HEK293 (cell line): ENCODE data around the gene MUSK.
A peak's percentile ranks its signal among the peaks of the same experiment; 100 is the strongest.

Experiments used
- CTCF ChIA-PET: fragments of 350-600 bp; formaldehyde crosslinking; extraction: SDS; loops from one replicate; lab custom pipeline; 2021; ENCODE audit warnings: antibody characterized with exemption; lab: Yijun Ruan, JAX
- POLR2A ChIA-PET: fragments of 300-600 bp; formaldehyde crosslinking; extraction: SDS; loops from one replicate; lab custom pipeline; 2020; ENCODE audit warnings: antibody characterized with exemption, inconsistent platforms; lab: Yijun Ruan, JAX
- H3K27ac ChIP-seq: fragments of 200-500 bp; sonication (Bioruptor generic); 2 replicates; pipeline ENCODE4 v1.5.1; 2014; ENCODE audit warnings: low read depth, low read length, control low read depth, inconsistent platforms; ENCODE audit errors: extremely low read depth
- H3K36me3 ChIP-seq, 2 experiments: fragments of 200-500 bp in 1 of 2; sonication (Bioruptor generic) in 1 of 2; 1 replicate in 1 of 2; 2 replicates in 1 of 2; pipeline ENCODE4 v1.5.1; 2014 to 2017; ENCODE audit warnings: inconsistent platforms in 2 of 2, low read length in 2 of 2; ENCODE audit not compliant: control insufficient read depth in 2 of 2, insufficient read depth in 1 of 2
- H3K4me1 ChIP-seq: fragments of 200-500 bp; sonication (Bioruptor generic); 2 replicates; pipeline ENCODE4 v1.5.1; 2014; ENCODE audit warnings: mild to moderate bottlenecking, low read length, inconsistent platforms; ENCODE audit not compliant: control insufficient read depth, insufficient read depth
- H3K4me3 ChIP-seq: 2 replicates; pipeline ENCODE4 v1.5.1; 2011; ENCODE audit warnings: low read depth, mild to moderate bottlenecking, control low read depth, low read length, moderate library complexity
- H3K9me3 ChIP-seq: fragments of 200-500 bp; sonication (Bioruptor generic); 2 replicates; pipeline ENCODE4 v1.5.1; 2014; ENCODE audit warnings: low read depth, low read length, inconsistent platforms; ENCODE audit not compliant: control insufficient read depth, insufficient read depth
- AEBP2 ChIP-seq: fragments of 450-650 bp; formaldehyde crosslinking; IDR thresholded peaks from 2 replicates; pipeline ENCODE4 v1.5.1; 2016; ENCODE audit warnings: missing biosample characterization, missing genetic modification characterization, borderline replicate concordance
- ATF2 ChIP-seq: fragments of 450-650 bp; formaldehyde crosslinking; IDR thresholded peaks from 2 replicates; pipeline ENCODE4 v1.5.1; 2016; ENCODE audit warnings: missing biosample characterization, missing genetic modification characterization, low read depth
- EGR2 ChIP-seq: fragments of 450-650 bp; formaldehyde crosslinking; IDR thresholded peaks from 2 replicates; pipeline ENCODE4 v1.5.1; 2016; ENCODE audit warnings: low read depth, missing biosample characterization, missing genetic modification characterization
- KLF1 ChIP-seq: fragments of 450-650 bp; formaldehyde crosslinking; IDR thresholded peaks from 2 replicates; pipeline ENCODE4 v1.5.1; 2016; ENCODE audit warnings: missing biosample characterization, missing genetic modification characterization
- KLF8 ChIP-seq: fragments of 450-650 bp; formaldehyde crosslinking; IDR thresholded peaks from 2 replicates; pipeline ENCODE4 v1.5.1; 2016; ENCODE audit warnings: missing biosample characterization, missing genetic modification characterization
- MYNN ChIP-seq: fragments of 450-650 bp; formaldehyde crosslinking; IDR thresholded peaks from 2 replicates; pipeline ENCODE4 v1.5.1; 2016; ENCODE audit warnings: missing biosample characterization, missing genetic modification characterization, borderline replicate concordance
- RBAK ChIP-seq: fragments of 450-650 bp; formaldehyde crosslinking; IDR thresholded peaks from 2 replicates; pipeline ENCODE4 v1.5.1; 2016; ENCODE audit warnings: missing biosample characterization, missing genetic modification characterization
- SALL2 ChIP-seq: fragments of 450-650 bp; formaldehyde crosslinking; IDR thresholded peaks from 2 replicates; pipeline ENCODE4 v1.5.0; 2017; ENCODE audit warnings: missing biosample characterization, mild to moderate bottlenecking, missing genetic modification characterization, borderline replicate concordance
- TRIM28 ChIP-seq: IDR thresholded peaks from 2 replicates; pipeline ENCODE4 v1.6.1; 2011; ENCODE audit warnings: low read length, control low read depth, borderline replicate concordance
- ZFP69B ChIP-seq: fragments of 450-650 bp; formaldehyde crosslinking; IDR thresholded peaks from 2 replicates; pipeline ENCODE4 v1.5.1; 2016; ENCODE audit warnings: missing biosample characterization, missing genetic modification characterization
- ZNF23 ChIP-seq: fragments of 450-650 bp; formaldehyde crosslinking; IDR thresholded peaks from 2 replicates; pipeline ENCODE4 v1.5.1; 2016; ENCODE audit warnings: missing biosample characterization, missing genetic modification characterization, borderline replicate concordance
- ZNF26 ChIP-seq: fragments of 450-650 bp; formaldehyde crosslinking; IDR thresholded peaks from 2 replicates; pipeline ENCODE4 v1.5.1; 2016; ENCODE audit warnings: missing biosample characterization, missing genetic modification characterization
- ZNF350 ChIP-seq: fragments of 450-650 bp; formaldehyde crosslinking; IDR thresholded peaks from 2 replicates; pipeline ENCODE4 v1.5.0; 2017; ENCODE audit warnings: missing biosample characterization, mild to moderate bottlenecking, missing genetic modification characterization
- ZNF394 ChIP-seq: fragments of 450-650 bp; formaldehyde crosslinking; IDR thresholded peaks from 2 replicates; pipeline ENCODE4 v1.5.1; 2016; ENCODE audit warnings: missing biosample characterization, missing genetic modification characterization, mild to moderate bottlenecking, moderate library complexity, borderline replicate concordance
- ZNF398 ChIP-seq: fragments of 450-650 bp; formaldehyde crosslinking; IDR thresholded peaks from 2 replicates; pipeline ENCODE4 v1.5.1; 2017; ENCODE audit warnings: missing biosample characterization, missing genetic modification characterization
- ZNF501 ChIP-seq: fragments of 450-650 bp; formaldehyde crosslinking; IDR thresholded peaks from 2 replicates; pipeline ENCODE4 v1.5.1; 2016; ENCODE audit warnings: missing biosample characterization, missing genetic modification characterization
- ZNF549 ChIP-seq: fragments of 450-650 bp; IDR thresholded peaks from 2 replicates; pipeline ENCODE4 v1.5.1; 2018; ENCODE audit warnings: missing biosample characterization, missing genetic modification characterization, mild to moderate bottlenecking, inconsistent platforms, moderate library complexity
- ZNF561 ChIP-seq: fragments of 450-650 bp; IDR thresholded peaks from 2 replicates; pipeline ENCODE4 v1.5.1; 2018; ENCODE audit warnings: missing biosample characterization, missing genetic modification characterization, borderline replicate concordance
- ZNF600 ChIP-seq: fragments of 450-650 bp; formaldehyde crosslinking; IDR thresholded peaks from 2 replicates; pipeline ENCODE4 v1.5.1; 2016; ENCODE audit warnings: missing biosample characterization, missing genetic modification characterization
- ZNF645 ChIP-seq: fragments of 450-650 bp; formaldehyde crosslinking; IDR thresholded peaks from 2 replicates; pipeline ENCODE4; 2016; ENCODE audit warnings: missing biosample characterization, missing genetic modification characterization
- ZNF664 ChIP-seq: fragments of 450-650 bp; formaldehyde crosslinking; IDR thresholded peaks from 2 replicates; pipeline ENCODE4 v1.5.1; 2016; ENCODE audit warnings: missing biosample characterization, missing genetic modification characterization
- ZNF692 ChIP-seq: fragments of 450-650 bp; formaldehyde crosslinking; IDR thresholded peaks from 2 replicates; pipeline ENCODE4 v1.5.1; 2016; ENCODE audit warnings: missing biosample characterization, missing genetic modification characterization
- ZNF707 ChIP-seq: fragments of 450-650 bp; formaldehyde crosslinking; IDR thresholded peaks from 2 replicates; pipeline ENCODE4 v1.5.1; 2016; ENCODE audit warnings: missing biosample characterization, missing genetic modification characterization
- ZNF830 ChIP-seq: fragments of 450-650 bp; IDR thresholded peaks from 2 replicates; pipeline ENCODE4 v1.5.0; 2018; ENCODE audit warnings: missing biosample characterization, missing genetic modification characterization, low read depth, mild to moderate bottlenecking, moderate library complexity

MUSK gene

GRCh38 chr9:110744715-110745384 is 76.3 kb downstream of the MUSK start (continued):
- 0 out of 2 replicates have a peak, but pooled peaks have one; percentile 51 for TF ChIP-seq ZNF692
- no peak; the same call in 1 of the 2 replicates for TF ChIP-seq KLF8 (tag by site-specific recombination)
- no peak for TF ChIP-seq AEBP2 (tag by site-specific recombination)
- peak; percentile 16; the same call in 1 of the 2 replicates for TF ChIP-seq ZNF394 (tag by site-specific recombination)
- TF ChIP-seq ZNF26 (tag by site-specific recombination) = no peak
- no peak for TF ChIP-seq ZNF23
- TF ChIP-seq KLF1 = no peak
- no peak for TF ChIP-seq ZNF501 (tag by site-specific recombination)
- no peak for TF ChIP-seq ZNF600 (tag by site-specific recombination)
- TF ChIP-seq ZNF645 (tag by site-specific recombination) = no peak
- no peak for TF ChIP-seq EGR2 (tag by site-specific recombination)
- TF ChIP-seq ZNF549 (tag by site-specific recombination) = no peak

GRCh38 chr9:110745676-110746075 is 77.1 kb downstream of the MUSK start:
- Histone ChIP-seq H3K27ac (no peak overlapping the region), H3K4me3 (no peak overlapping the region), H3K36me3 (no peaks in the 10 kb centered on the region), H3K4me1 (peaks cover 6% of the 10 kb centered on the region)
- POLR2A ChIA-PET = no interaction called here
- TF ChIP-seq ZNF398 (no peak), ZNF830 (tag by site-specific recombination) (no peak), MYNN (tag by site-specific recombination) (no peak), ATF2 (no peak), RBAK (tag by site-specific recombination) (no peak), KLF8 (tag by site-specific recombination) (no peak), TRIM28 (no peak), SALL2 (tag by site-specific recombination) (no peak), ZNF664 (tag by site-specific recombination) (no peak), ZNF561 (no peak), ZNF350 (tag by site-specific recombination) (no peak), ZNF707 (tag by site-specific recombination) (no peak), ZFP69B (tag by site-specific recombination) (no peak)
- TF ChIP-seq, all 188 proteins: peak for 0
- no peaks in the 10 kb centered on the region for H3K9me3 ChIP-seq
- CTCF ChIA-PET = interaction anchor here (0.8 kb wide), 1 partner anchor 185 kb away, joined by 4 read pairs; no protein-coding TSS in a partner anchor
